ENCODE measurements around the gene LIPA.

The LIPA gene

DNA sequence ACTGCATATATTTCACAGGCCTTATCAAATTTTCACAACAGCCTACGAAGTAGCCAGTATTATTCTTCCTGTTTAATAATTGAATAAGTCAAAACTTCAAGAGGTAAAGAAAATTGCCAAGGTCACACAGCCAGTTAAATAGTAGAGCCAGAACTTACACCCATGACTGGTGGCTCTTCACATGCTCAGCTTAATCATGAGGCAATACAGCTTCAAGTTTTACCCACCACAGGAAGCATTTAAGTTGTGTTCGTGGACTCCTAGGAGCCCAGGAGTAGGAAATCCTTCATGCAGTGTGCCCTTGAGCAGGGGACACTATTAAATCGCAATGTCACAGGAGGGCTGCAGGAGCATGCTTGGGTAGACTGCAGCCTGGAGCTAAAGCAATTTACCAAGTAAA is 11.1 kb downstream of the LIPA start:
- DNase-seq (ENCODE audit: low spot score): no peak

DNA sequence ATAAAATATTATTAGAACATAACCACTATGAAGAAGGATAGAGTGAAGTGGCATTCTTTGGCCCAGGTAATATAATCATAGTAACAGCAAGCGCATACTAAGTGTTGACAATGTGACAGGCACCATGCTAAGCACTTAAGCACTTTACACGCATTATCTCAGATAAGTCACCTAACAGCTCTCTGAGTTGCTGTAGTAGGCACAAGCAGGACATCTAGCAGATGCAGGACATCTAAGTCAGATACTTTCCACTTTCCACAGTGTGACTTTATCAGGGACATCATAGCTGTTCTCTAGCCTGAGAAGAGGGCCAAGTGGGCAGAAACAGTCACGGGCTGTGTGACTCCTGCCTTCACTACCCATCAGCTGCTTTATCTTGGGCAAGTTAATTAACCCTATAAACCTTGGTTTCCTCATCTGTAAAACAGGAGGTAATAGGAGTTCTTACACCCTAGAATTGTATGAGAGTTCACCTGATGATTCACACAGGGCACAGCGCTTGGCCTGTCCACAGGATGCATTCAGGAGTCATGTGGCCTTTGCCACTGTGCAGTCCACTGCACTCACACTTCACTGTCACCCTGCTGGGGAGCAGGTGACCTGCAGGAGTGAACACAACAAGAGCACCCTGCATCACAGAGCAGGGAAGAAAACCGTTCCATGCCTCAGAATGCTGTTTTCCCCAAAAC is 12.5 kb downstream of the LIPA start:
- DNase-seq (ENCODE audit: low spot score): no peak

GRCh38 chr10:89237849-89238248 is 13.7 kb downstream of the LIPA start:
- no peak for DNase-seq (ENCODE audit: low spot score)

DNA sequence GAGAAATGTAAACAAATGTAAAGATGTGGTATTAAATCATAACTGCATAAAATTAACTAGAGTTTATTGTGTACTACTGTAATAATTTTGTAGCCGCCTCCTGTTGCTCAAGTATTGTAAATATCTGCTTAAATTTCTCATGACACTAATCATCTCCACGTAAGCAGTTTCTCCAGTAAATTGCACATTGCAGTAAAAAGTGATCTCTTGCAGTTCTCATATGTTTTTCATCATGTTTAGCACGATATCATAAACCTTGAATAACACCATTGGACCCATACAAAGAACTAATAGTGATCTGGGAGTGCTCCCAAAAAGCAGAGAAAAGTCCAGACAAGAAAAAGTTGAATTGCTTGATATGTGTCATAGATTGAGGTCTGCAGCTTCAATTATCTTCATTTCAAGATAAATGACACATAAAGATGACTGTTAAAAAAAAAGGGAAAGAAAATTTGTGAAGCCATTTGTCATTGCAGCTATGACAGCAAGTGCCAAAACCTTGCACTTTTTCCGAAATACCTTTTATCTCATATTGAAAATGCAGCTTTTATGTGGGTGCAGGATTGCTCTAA is 15.3 kb downstream of the LIPA start:
- DNase-seq (ENCODE audit: low spot score): no peak

- no peak for DNase-seq (ENCODE audit: low spot score)
These were observed 16.3 kb downstream of the LIPA start for GRCh38 chr10:89235073-89235798.

GRCh38 chr10:89233033-89233432 is 18.5 kb downstream of the LIPA start:
- DNase-seq (ENCODE audit: low spot score): no peak

GRCh38 chr10:89228962-89229361 is 22.6 kb downstream of the LIPA start:
- DNase-seq (ENCODE audit: low spot score): no peak

DNA sequence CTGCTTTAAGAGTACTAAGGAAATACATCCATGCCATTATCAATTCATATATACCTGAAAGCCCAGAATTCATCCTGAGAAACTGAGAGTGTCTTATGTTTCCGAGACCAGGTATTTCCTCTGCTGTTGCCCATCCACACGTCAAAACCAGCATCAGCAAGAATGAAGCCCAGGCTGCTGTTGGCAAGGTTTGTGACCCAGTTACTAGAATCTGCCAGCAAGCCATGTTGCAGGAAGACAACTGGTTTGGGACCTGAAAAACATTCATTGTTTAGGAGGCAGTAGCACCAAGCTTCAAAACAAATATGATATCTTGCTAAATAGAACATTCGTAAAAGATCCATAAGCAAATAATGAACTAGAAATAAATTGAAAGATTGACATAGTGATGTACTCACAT is 23.4 kb downstream of the LIPA start:
- no peak for DNase-seq (ENCODE audit: low spot score)

DNA sequence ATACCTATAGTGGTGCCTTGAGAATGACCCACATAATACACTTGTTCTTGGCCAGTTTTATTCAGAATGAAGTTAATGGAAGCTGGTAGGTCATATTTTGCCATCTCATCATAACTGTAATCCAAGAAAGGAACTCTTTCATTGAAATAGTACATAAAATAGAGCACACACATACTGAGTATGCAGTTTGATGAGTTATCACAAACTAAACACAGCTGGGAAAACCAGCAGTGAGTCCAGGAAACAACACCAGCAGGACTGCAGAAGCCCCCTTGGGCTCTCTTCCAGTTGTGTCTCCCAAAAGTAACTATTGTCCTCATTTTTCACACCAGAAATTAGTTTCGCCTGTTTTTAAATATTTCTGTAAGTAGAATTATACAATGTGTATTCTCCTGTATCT is 24.7 kb downstream of the LIPA start:
- DNase-seq (ENCODE audit: low spot score): no peak

DNA sequence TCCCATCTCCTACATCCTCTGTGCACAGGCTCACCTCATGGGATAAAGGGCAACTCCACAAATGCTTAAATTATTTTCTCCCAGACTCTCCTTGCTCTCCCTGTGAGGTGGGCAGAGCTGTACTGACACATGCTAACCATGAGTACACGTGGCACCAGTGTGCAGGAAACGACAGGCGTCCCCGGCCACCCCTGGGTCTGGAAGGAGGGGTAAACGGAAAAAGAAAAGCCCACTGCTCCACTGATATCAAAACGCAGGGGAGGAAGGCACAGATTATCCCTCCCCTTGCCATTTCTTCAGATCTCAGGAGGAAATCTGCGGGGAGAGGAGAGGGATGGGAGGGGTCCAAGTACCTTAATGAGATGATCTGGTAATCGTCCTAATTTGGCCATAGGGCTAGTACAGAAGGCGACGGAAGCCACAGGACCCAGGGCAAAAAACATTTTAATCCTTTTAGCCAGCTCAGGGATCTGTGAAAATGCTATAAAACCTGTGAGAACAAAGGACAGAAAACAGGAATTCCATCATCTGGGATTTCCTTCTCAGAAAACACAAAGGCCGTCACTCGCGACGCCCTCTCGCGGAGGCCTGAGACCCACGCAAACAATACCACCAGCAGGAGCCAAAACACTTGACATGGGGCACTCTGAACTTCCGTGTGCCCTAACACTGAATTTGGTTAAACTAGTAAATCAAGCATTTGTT is 26.7 kb downstream of the LIPA start:
- DNase-seq (ENCODE audit: low spot score): no peak

DNA sequence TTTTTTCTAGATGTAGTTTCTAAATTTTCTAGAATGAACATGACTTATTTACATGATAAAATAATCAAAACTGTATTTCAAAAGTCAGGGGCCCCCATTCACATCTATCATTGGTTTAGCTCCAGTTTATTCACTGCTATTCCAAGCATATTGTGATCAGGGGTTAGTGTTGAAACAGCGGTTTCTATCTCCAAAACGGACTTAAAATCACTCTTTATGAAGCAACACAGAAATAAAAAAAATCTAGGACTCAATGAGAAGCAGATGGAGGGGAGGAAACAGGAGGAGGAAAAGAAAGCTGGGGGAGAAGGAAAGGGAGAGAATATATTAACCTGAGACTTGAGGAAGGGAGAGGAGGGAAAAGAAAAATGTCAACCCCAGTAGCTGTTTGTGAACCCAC is 29.7 kb downstream of the LIPA start:
- no peak for DNase-seq (ENCODE audit: low spot score)

DNA sequence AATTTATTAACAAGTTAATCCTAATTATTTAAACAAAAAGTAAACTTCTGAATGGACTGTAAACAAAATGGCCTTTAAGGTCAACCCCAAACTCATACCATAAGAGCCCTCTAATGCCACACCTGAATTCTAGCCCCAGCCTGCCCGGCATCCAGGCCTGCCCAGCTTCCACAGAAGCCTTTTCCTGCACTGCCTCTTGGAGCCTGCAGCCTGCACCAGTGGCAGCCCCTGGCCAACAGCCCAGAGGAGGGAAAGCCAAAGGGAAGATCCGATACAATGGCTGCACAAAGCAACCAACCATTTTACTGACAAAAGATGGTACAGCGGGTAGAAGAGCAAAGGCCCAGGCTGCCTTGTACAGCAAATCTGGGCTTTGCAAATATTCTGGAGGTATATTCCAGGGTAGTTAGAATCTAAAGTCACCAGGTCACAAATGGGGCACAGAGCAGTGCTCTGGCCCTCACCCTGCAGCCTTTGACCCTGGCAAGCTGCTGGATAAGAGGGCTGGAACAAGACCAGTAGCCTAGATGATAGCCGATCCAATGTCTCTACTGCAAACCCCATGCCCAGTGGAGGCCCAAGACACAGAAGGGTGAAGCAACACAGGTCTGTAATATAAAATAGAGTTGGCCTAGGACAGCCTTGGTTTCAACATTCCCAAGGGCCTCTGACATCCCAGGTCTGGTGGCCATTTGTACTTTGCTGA is 31.9 kb downstream of the LIPA start:
- DNase-seq (ENCODE audit: low spot score): no peak

DNA sequence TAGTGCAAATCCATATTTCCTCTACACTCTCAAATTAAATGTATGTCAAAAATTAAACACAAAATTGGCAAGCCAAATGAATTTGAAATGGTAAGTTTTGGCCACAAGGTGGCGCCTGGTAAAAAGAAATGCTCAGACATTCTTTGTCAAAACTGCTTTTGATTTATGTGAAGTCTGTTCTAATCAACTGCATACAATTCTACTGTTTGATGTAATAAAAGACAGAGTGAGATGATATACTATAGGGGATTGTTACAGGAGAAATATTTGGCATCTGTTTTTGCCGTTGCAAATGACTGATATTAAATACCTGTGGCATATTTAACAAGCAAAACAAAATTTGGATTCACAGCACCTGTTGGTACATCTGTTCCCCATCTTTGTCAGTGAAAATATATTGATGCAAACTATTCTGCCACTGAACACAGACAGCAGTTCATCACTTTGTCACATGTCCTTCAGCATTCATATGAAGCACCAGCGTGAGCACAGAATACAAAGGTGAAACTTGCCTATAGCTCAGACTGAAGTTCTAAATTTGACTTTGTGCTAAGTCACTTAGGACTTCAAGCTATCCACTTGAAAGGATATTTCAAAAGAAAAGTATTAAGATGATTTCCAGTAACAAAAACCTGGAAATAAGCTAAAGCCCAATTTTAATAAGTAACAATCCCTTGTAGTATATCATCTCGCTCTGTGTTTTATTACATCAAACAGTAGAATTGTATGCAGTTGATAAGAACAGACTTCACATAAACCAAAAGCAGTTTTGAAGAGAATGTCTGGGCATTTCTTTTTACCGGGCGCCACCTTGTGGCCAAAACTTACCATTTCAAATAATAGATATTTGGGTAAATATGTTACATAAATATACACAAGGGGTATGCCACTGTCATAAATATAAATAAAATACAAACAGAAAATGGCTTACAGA is 34.3 kb downstream of the LIPA start:
- DNase-seq (ENCODE audit: low spot score): peak; percentile 79

DNA sequence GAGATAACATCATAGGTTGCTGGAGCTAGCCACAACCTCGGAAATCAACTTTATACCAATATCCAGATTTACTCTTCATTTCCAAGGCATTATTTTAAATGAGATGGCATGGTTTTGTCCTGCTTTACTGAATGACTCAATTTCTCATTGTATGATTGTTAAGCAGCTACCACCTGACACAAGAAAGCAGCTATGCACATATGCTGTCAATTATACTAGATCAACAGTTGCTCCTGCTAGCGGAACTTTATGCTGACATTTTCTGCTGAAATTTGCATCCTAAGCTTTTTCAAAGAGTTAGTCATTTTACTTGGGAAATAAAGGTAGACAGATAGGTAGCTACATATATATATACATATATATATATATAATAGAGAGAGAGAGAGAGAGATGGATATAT is 35.5 kb downstream of the LIPA start:
- DNase-seq (ENCODE audit: low spot score): no peak

- DNase-seq (ENCODE audit: low spot score): no peak
These were observed 36.1 kb downstream of the LIPA start for GRCh38 chr10:89215511-89215910.

- no peak for DNase-seq (ENCODE audit: low spot score)
These were observed 36.9 kb downstream of the LIPA start for GRCh38 chr10:89214566-89215165.

GRCh38 chr10:89213191-89213808 is 38.3 kb downstream of the LIPA start:
- peak; percentile 65 for DNase-seq (ENCODE audit: low spot score)

GRCh38 chr10:89210794-89211425 is 40.7 kb downstream of the LIPA start:
- DNase-seq (ENCODE audit: low spot score): no peak

DNA sequence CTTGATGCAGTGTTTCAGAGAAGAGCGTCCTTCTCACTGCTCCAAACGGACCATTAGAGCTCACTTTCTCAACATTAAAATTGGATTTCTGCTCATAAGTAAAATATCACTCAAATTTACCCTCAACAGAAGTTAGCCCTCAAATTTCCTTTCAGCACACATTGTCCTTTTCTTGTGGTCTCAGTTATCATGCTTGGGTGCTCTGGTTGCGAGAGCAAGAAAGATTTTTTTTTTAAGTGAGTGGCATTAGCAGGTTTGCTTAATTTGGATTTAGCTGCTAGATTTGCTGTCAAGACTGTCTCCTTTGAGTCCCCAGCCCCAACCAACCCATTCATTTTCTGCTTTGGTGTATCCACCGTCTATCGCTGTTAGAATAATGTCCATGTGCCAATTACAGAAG is 41.9 kb downstream of the LIPA start:
- no peak for DNase-seq (ENCODE audit: low spot score)
